Osteoblast (primary cell): ENCODE measurements around the gene PNPLA7. TPM values are rescaled to one million over a fixed set of nuclear protein-coding genes. Genes with fewer than 3 reads are reported as not detected.

Source experiments
- DNase-seq: peaks from one replicate; pipeline ENCODE4 v3.0.0; 2011; ENCODE audit warnings: low spot score, mixed read lengths; ENCODE audit not compliant: insufficient read length; ENCODE audit errors: missing footprints
- H2AFZ ChIP-seq: 2 replicates; pipeline ENCODE4 v1.6.0; 2011; ENCODE audit warnings: mild to moderate bottlenecking, low read length
- H3K27ac ChIP-seq: 2 replicates; pipeline ENCODE4 v1.5.1; 2011; ENCODE audit warnings: mild to moderate bottlenecking, low read depth, low read length, moderate library complexity
- H3K27me3 ChIP-seq: 2 replicates; pipeline ENCODE4 v1.6.0; 2012; ENCODE audit warnings: mild to moderate bottlenecking, control low read depth, inconsistent platforms, low read length, moderate library complexity; ENCODE audit not compliant: insufficient read depth
- H3K36me3 ChIP-seq: 2 replicates; pipeline ENCODE4 v1.5.1; 2011; ENCODE audit warnings: mild to moderate bottlenecking, low read length, control low read depth, moderate library complexity; ENCODE audit not compliant: insufficient read depth
- H3K4me1 ChIP-seq: 2 replicates; pipeline ENCODE4 v1.5.1; 2011; ENCODE audit warnings: mild to moderate bottlenecking, low read length, control low read depth, moderate library complexity; ENCODE audit not compliant: insufficient read depth
- H3K4me2 ChIP-seq: 2 replicates; pipeline ENCODE4 v1.6.0; 2011; ENCODE audit warnings: mild to moderate bottlenecking, low read length; ENCODE audit not compliant: insufficient read depth
- H3K4me3 ChIP-seq: fragments of 200-600 bp; sonication (generic); 3 replicates; pipeline ENCODE4 v1.5.1; 2012; ENCODE audit warnings: mild to moderate bottlenecking, low read length, inconsistent platforms; ENCODE audit not compliant: insufficient read depth
- H3K79me2 ChIP-seq: 2 replicates; pipeline ENCODE4 v1.6.0; 2012; ENCODE audit warnings: mild to moderate bottlenecking, low read length, control low read depth, inconsistent platforms; ENCODE audit not compliant: insufficient read depth
- H3K9me3 ChIP-seq: 2 replicates; pipeline ENCODE4 v1.5.1; 2011; ENCODE audit warnings: low read depth, low read length, control low read depth
- H4K20me1 ChIP-seq: 2 replicates; pipeline ENCODE4 v1.6.0; 2012; ENCODE audit warnings: mild to moderate bottlenecking, low read length, control low read depth; ENCODE audit not compliant: insufficient read depth
- CTCF ChIP-seq: IDR thresholded peaks from 2 replicates; pipeline ENCODE4 v1.5.1; 2011; ENCODE audit warnings: mild to moderate bottlenecking, low read depth, low read length, moderate library complexity; ENCODE audit errors: extremely low read depth
- total RNA-seq: library from RNA; depleted of rRNA; stranded (reverse); fragments of >200 nt; gene quantifications from 2 replicates; pipeline ENCODE4 v1.2.3, GENCODE V29; 2012

Gene PNPLA7
- total RNA-seq, 1 donor = 1.8 TPM

DNA sequence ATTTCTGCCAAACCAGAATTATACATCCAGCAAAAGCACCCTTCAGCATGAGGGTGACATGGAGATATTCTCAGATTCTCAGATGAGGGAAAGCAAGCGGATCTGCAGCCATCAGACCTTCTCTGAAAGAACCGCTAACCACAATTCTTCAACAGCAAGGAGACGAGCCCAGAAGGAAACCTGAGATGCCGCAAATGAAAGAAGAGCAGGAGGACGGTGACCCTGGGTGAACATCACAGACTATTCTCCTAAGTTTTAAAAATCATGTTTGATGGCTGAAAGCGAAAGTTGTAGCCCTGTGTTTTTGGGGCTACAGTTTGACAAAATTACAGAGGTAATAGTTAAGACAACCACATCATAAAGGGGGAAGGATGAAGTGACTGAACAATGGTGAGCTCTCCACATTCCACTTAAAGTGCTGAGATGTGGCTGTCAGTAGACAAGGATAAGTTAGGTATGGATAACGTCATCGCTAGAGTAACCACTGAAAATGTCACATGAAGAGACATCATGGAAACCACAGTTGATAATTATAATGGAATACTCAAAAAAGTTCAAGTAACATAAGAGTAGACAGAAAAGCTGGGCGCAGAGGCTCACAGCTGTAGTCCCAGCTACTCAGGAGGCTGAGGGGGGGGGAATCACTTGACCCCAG lies 59.5 kb downstream of the PNPLA7 start:
- Histone ChIP-seq H3K27ac (no peak overlapping the region), H3K36me3 (no peaks in the 10 kb centered on the region), H3K27me3 (no peaks in the 10 kb centered on the region), H3K4me3 (no peak overlapping the region), H4K20me1 (no peaks in the 10 kb centered on the region), H3K4me1 (no peaks in the 10 kb centered on the region), H2AFZ (no peak overlapping the region), H3K9me3 (no peaks in the 10 kb centered on the region), H3K4me2 (no peak overlapping the region), H3K79me2 (no peaks in the 10 kb centered on the region)
- DNase-seq = peak; percentile 80
- no peak for TF ChIP-seq CTCF

- Histone ChIP-seq H3K79me2 (no peaks in the 10 kb centered on the region), H3K27ac (no peak overlapping the region), H3K4me1 (no peaks in the 10 kb centered on the region), H3K4me3 (no peak overlapping the region), H2AFZ (no peak overlapping the region), H3K9me3 (no peaks in the 10 kb centered on the region), H3K4me2 (no peak overlapping the region), H4K20me1 (no peaks in the 10 kb centered on the region), H3K36me3 (no peaks in the 10 kb centered on the region), H3K27me3 (no peaks in the 10 kb centered on the region)
- TF ChIP-seq CTCF = no peak
- DNase-seq = peak; percentile 73
These were observed 61.3 kb downstream of the PNPLA7 start for GRCh38 chr9:137488906-137489305.

DNA sequence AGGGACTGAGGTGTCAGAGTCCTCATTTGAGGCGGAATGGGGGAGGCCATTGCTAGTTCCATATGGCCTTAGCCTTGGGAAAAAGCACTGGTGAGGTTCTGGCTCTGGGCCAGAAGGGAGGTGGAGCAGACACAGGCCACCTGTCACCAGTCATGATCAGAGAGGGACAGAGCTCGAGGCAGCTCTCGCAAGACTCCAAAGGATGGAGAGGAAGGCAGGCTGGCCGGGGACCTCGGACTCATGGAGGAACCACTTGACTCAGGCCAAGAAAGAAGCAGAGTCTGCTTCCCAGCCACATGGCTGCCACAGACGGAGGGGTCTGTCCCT lies 61.9 kb downstream of the PNPLA7 start:
- Histone ChIP-seq H3K9me3 (no peaks in the 10 kb centered on the region), H3K27ac (no peak overlapping the region), H3K36me3 (no peaks in the 10 kb centered on the region), H3K4me2 (no peak overlapping the region), H3K27me3 (no peaks in the 10 kb centered on the region), H4K20me1 (no peaks in the 10 kb centered on the region), H3K4me1 (no peaks in the 10 kb centered on the region), H3K79me2 (no peaks in the 10 kb centered on the region), H2AFZ (no peak overlapping the region), H3K4me3 (no peak overlapping the region)
- no peak for TF ChIP-seq CTCF
- DNase-seq = no peak

DNA sequence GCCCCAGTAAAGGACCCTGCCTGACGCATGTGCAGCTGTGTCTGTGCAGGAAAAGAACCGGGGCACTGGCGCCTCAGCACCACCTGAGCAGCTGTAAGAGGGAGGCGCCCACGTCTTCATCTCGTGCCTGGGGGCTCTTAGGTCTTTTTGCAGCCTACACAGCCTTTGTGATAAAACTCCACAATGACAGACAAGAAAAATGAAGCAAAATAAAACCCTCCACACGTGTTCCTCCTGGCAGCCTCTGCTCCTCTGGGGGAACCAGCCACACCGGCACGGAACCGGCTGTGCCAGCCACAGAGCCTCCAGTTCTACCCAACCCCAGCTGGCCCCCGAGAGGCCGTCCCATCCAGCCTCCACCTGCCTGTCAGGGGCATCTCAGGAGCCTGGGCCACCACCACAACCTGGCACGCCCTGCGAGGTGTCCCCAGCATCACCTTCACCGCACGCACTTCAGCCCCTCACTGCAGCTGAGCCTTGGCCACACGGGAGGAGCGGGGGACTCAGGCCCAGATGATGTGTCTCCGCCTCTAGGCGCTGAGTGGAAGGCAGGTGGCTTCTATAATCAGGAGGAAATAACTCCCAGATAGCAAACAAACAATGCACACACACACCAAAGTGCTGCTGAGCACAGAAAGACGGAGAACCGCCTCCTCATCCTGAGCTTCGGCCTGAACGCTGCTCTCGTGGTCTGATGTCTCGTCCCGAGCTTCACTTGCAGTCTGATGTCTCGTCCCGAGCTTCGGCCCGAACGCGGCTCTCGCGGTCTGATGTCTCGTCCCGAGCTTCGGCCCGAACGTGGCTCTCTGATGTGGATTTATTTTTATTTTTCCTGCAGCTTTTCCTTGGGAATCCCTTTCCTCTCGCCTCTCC lies 62.5 kb downstream of the PNPLA7 start:
- Histone ChIP-seq H4K20me1 (no peaks in the 10 kb centered on the region), H3K36me3 (no peaks in the 10 kb centered on the region), H3K4me1 (peaks cover under 1% of the 10 kb centered on the region), H3K27ac (no peak overlapping the region), H3K27me3 (no peaks in the 10 kb centered on the region), H3K9me3 (no peaks in the 10 kb centered on the region), H3K4me2 (no peak overlapping the region), H3K79me2 (no peaks in the 10 kb centered on the region), H2AFZ (no peak overlapping the region), H3K4me3 (no peak overlapping the region)
- no peak for TF ChIP-seq CTCF
- peak; percentile 74 for DNase-seq
